HG02870 (cell line): ENCODE results near the gene MCM7.
"Not testable (repeated sequence)": the region's sequence is repeated elsewhere in the genome, so short reads cannot be mapped to it uniquely, and the experiment has no call there.

ENCODE experiments used
- ATAC-seq: cut with Tn5 transposase; IDR thresholded peaks from one replicate; pipeline ENCODE4 v1.9.1; 2021; ENCODE audit warnings: mild to moderate bottlenecking, moderate library complexity; ENCODE audit not compliant: unreplicated experiment

The MCM7 gene

DNA sequence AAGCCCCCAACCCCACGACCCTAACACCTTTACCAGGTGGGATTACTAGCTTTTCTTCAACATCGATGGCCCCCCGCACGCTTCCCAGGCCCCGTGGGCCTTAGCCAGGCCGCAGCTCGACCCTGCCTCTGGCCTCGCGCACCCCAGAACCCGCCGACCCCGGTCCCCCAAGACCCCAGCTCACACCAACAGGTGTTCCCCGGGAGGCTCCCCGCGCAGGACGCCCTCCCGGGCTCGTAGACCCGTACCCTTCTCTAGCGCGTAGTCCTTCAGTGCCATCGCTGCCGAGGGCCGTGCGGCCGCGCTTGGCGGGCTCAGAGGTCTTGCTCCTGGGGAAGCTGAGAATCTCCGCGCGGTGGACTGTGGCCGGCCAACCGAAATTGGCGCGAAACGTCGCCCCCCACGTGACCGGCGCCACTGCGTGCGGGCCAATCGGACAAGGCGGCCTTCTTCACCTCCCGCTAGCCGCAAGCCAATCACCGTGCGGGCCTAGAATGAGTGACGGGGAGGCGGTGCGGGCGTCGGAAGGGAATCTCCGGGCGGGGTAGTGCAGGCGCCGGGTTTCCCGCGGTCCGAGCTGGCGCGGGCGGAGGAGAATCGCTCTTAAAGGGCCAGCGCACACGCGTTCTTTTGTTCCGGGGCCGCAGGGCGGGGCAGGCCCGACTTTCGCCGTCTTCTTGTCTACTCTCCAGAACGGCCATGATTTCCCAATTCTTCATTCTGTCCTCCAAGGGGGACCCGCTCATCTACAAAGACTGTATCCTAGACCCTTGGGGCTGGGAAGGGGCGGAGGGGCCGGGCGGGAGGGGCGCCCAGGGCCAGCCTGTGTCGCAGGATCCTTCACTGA lies at the start of gene MCM7, which contains the start of gene AP4M1:
TSS of gene MCM7 (minus strand) at position 382 of the 847 bp plus-strand sequence. CDS start at position 279, 103 bp downstream.
TSS of gene AP4M1 (plus strand) at position 628 of the 847 bp plus-strand sequence. CDS start at position 700, 72 bp downstream.
- peak; percentile 86 for ATAC-seq

GRCh38 chr7:100148559-100149328 lies 47.5 kb upstream of the MCM7 start, which contains the start of gene LAMTOR4:
LAMTOR4 (plus strand) TSS chr7:100148918; CDS start chr7:100148973, 55 bp downstream.
- ATAC-seq = peak; percentile 98

DNA sequence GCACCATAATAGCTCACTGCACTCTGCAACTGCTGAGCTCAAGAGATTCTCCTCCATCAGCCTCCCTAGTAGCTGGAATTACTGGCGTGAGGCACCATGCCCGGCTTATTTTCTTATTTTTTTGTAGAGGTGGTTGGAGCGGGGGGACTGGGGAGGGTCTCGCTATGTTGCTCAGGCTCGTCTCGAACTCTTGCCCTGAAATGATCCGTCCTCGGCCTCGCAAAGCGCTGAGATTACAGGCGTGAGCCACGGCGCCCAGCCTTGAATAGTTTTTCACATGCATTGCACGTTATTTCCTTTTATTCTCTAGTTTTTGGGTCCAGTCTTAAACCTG lies 47.0 kb upstream of the MCM7 start:
- no peak for ATAC-seq

DNA sequence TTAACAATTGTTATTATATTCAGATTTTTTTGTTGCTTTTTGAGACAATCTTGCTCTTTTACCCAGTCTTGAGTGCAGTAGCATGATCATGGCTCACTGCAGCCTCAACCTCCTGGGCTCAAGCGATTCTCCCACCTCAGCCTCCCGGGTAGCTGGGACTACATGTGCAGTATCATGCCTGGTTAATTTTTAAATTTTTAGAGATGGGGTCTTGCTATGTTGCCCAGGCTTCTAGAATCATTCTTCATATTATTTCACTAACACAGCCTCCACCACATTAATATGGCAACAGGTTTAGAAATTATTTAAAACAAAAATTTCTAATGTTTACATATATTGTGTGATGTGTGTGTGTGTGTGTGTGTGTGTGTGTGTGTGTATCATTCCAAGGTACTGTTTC lies 46.1 kb upstream of the MCM7 start:
- ATAC-seq = no peak

DNA sequence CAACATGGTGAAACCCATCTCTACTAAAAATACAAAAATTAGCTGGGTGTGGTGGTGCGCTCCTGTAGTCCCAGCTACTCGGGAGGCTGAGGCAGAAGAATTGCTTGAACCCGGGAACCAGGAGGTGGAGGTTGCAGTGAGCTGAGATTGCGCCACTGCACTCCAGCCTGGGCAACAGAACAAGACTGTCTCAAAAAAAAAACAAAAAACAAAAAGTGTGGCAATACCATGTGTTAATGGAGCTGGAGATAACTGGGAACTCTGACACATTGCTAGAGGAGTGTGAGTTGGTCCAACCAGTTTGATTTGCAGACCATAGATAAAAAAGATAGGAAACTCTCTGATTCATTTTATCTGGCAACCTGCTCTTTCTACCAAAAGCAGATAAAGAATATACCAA lies 45.2 kb upstream of the MCM7 start:
- not testable (repeated sequence) for ATAC-seq

- no peak for ATAC-seq
Observed at GRCh38 chr7:100142461-100142860, 41.3 kb upstream of the MCM7 start.

GRCh38 chr7:100141555-100141949 lies 40.4 kb upstream of the MCM7 start:
- ATAC-seq = no peak

GRCh38 chr7:100137851-100138760 lies 36.9 kb upstream of the MCM7 start:
- ATAC-seq = no peak

GRCh38 chr7:100132697-100133151 lies 31.5 kb upstream of the MCM7 start:
- ATAC-seq = peak; percentile 59

DNA sequence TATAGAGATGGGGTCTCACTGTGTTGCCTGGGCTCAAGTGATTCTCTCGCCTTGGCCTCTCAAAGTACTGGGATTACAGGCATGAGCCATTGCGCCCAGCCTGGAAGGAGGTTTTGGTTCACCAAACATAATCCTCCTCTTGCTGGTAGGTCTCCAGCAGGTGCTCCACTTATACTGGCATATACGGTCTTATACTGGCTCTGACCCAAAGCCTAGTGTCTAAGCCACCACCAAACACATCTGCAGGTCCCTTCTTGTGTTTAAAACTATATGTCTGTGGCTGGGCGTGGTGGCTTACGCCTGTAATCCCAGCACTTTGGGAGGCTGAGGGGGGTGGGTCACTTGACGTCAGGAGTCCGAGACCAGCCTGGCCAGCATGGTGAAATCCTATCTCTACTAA lies 30.9 kb upstream of the MCM7 start:
- no peak for ATAC-seq

DNA sequence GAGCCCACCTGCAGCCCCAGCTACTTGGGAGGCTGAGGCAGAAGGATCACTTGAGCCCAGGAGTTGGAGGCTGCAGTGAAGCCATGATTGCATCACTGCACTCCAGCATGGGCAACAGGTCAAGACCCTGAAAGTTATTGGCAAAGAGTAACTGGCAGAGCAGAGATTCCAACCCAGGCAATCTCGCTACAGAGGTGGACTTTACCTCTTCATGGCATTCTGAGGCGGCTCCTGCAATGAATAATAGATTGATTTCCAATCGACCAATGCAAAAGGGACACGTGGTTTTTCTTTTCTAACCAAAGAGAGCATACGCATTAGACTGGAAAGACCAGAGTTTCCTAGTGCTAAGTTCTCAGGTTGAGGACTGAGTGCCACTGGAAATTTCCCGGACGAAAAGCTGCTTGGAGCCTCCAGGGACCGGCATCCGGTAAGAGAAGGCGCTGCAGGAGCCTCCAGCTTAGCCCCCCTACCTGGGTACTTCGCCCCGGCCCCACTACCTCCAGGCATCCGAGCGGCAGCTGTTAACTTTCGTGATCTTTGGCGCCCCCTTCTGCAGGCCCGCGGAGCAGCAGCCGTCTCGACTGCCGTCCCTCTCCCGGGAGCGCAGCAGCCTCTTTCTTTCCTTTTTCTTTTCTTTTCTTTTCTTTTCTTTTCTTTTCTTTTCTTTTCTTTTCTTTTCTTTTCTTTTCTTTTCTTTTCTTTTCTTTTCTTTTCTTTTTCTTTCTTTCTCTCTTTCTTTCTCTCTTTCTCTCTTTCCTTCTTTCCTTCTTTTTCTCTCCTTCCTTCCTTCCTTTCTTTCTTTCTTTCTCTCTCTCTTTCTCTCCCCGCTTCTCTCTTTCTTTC lies 29.6 kb upstream of the MCM7 start:
- no peak for ATAC-seq

GRCh38 chr7:100130220-100130607 lies 29.0 kb upstream of the MCM7 start:
- not testable (repeated sequence) for ATAC-seq

DNA sequence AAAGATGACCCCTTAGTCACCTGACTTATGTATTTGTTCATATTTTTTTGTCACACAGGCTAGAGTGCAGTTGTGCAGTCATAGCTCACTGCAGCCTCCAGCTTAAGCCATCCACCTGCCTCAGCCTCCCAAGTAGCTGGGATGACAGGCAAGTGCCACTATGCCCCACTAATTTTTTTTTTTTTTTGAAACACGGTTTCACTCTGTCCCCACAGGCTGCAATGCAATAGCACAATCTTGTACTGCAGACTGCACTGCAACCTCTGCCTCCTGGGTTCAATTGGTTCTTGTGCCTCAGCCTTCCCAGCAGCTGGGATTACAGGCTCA lies 27.4 kb upstream of the MCM7 start:
- no peak for ATAC-seq

GRCh38 chr7:100127866-100128636 lies 26.9 kb upstream of the MCM7 start:
- no peak for ATAC-seq

DNA sequence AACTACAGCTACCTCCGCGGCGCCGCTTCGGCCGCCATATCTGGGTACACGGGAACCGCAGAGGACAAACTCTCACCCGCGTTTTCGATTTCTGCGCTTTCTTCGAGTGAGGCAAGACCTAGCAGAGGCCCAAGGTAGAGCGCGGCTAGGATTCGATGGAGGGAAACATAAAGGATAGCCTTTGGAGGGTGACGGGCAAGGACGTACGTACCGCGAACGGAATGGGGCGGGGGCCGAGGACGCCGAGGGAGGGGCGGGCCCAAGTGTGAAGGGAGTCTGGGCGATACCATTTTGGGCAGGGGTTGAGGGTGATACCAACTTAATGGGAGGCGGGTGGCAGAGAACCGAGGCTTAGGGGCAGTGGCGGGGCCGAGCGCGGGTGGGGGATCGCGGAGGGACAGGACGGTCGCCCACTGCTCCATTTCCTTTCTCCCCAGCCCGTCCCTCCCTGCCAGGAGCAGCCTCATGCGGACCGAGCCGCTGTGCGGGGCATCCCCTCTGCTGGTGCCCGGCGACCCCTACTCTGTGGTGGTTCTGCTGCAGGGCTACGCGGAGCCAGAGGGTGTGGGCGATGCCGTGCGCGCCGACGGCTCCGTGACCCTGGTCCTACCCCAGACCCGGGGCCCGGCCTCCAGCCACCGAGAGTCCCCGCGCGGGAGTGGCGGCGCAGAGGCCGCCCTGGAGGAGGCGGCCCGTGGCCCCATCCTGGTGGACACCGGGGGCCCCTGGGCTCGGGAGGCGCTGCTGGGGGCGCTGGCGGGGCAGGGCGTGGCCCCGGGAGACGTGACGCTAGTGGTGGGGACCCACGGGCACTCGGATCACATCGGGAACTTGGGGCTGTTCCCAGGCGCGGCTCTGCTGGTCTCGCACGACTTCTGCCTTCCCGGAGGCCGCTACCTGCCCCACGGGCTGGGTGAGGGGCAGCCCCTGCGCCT lies 26.0 kb upstream of the MCM7 start, which contains the start of gene MBLAC1:
TSS of gene MBLAC1 (plus strand) at position 37 of the 935 bp plus-strand sequence. CDS start at position 466, 429 bp downstream.
- peak; percentile 53 for ATAC-seq

DNA sequence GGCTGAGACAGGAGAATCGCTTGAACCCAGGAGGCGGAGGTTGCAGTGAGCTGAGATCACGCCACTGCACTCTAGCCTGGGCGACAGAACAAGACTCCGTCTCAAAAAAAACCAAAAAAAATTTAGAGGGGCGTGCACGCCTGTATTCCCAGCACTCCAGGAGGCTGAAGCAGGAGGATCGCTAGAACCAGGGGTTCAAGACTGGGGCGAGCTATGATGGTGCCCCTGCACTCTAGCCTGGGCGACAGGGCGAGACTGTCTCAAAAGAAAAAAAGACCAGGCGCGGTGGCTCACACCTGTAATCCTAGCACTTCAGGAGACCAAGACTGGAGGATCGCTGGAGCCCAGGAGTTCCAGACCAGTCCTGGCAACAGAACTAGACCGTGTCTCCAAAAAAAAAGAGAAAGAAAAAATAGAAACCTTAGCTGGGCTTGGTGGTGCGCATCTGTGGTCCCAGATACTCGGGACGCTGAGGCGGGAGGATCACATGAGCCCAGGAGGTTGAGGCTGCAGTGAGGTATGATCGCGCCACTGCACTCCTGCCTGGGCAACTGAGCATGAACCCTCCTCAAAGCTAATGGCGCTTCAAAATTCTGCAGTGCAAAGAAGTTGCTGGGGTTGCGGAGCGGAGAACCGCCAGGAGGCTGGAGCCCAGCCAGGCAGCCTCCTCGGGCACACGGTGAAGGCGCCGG lies 25.2 kb upstream of the MCM7 start:
- no peak for ATAC-seq
